Mesenchymal stem cell (in vitro differentiated cells and primary cell): Measurements from ENCODE around the gene SCGB1A1.

ENCODE experiments used
- DNase-seq: peaks from one replicate; pipeline ENCODE4 v3.0.0-alpha.2; 2013
- H2AFZ ChIP-seq: one replicate; pipeline ENCODE4 v1.6.1; 2013; ENCODE audit warnings: low read depth, mild to moderate bottlenecking, control low read depth, inconsistent platforms, low read length, moderate library complexity
- H2AK5ac ChIP-seq: 2 replicates; pipeline ENCODE4 v1.6.1; 2013; ENCODE audit warnings: low read length, moderate library complexity, mild to moderate bottlenecking, inconsistent platforms; ENCODE audit not compliant: severe bottlenecking
- H2BK120ac ChIP-seq: one replicate; pipeline ENCODE4 v1.6.1; 2013; ENCODE audit warnings: low read depth, mild to moderate bottlenecking, inconsistent platforms, low read length, moderate library complexity
- H2BK12ac ChIP-seq, 2 experiments: one replicate each; pipeline ENCODE4 v1.6.1; 2013; ENCODE audit warnings: inconsistent platforms in 2 of 2, low read length in 2 of 2, mild to moderate bottlenecking in 2 of 2, moderate library complexity in 2 of 2, control low read depth in 1 of 2
- H2BK15ac ChIP-seq: one replicate; pipeline ENCODE4 v1.6.1; 2013; ENCODE audit warnings: mild to moderate bottlenecking, low read depth, inconsistent platforms; ENCODE audit not compliant: poor library complexity, severe bottlenecking
- H2BK5ac ChIP-seq: 2 replicates; pipeline ENCODE4 v1.6.1; 2013; ENCODE audit warnings: low read depth, mild to moderate bottlenecking, low read length, control low read depth, inconsistent platforms; ENCODE audit not compliant: poor library complexity, severe bottlenecking
- H3K14ac ChIP-seq, 2 experiments: one replicate each; pipeline ENCODE4 v1.6.1; 2013; ENCODE audit warnings: inconsistent platforms in 2 of 2, low read length in 2 of 2, control low read depth in 1 of 2, mild to moderate bottlenecking in 1 of 2, moderate library complexity in 1 of 2
- H3K18ac ChIP-seq, 2 experiments: one replicate each; pipeline ENCODE4 v1.6.1; 2013; ENCODE audit warnings: inconsistent platforms in 2 of 2, low read length in 2 of 2, control low read depth in 1 of 2, low read depth in 1 of 2, mild to moderate bottlenecking in 1 of 2
- H3K23ac ChIP-seq, 2 experiments: one replicate each; pipeline ENCODE4 v1.6.1; 2013; ENCODE audit warnings: inconsistent platforms in 2 of 2, low read length in 2 of 2, mild to moderate bottlenecking in 2 of 2, moderate library complexity in 2 of 2, control low read depth in 1 of 2
- H3K27ac ChIP-seq: 2 replicates; pipeline ENCODE4 v1.5.1; 2013; ENCODE audit warnings: mild to moderate bottlenecking, moderate library complexity, low read length, control low read depth, inconsistent platforms; ENCODE audit not compliant: poor library complexity, severe bottlenecking
- H3K27me3 ChIP-seq, 2 experiments: 2 replicates each; pipeline versions ENCODE4 v1.6.1 to v1.7.0; 2013; ENCODE audit warnings: low read length in 2 of 2, mild to moderate bottlenecking in 2 of 2, moderate library complexity in 2 of 2, control low read depth in 1 of 2, inconsistent platforms in 1 of 2; ENCODE audit not compliant: control insufficient read depth in 1 of 2, insufficient read depth in 1 of 2
- H3K36me3 ChIP-seq, 2 experiments: 2 replicates each; pipeline versions ENCODE4 v1.6.1 to v1.7.0; 2013; ENCODE audit warnings: low read length in 2 of 2, control low read depth in 1 of 2, inconsistent platforms in 1 of 2, low read depth in 1 of 2, mild to moderate bottlenecking in 1 of 2; ENCODE audit not compliant: insufficient read depth in 2 of 2, control insufficient read depth in 1 of 2
- H3K4ac ChIP-seq, 2 experiments: one replicate each; pipeline ENCODE4 v1.6.1; 2013; ENCODE audit warnings: inconsistent platforms in 2 of 2, low read length in 2 of 2, mild to moderate bottlenecking in 2 of 2, moderate library complexity in 2 of 2, control low read depth in 1 of 2, low read depth in 1 of 2
- H3K4me1 ChIP-seq: 2 replicates; pipeline ENCODE4 v1.6.1; 2013; ENCODE audit warnings: low read depth, low read length, control low read depth; ENCODE audit not compliant: control insufficient read depth, insufficient read depth
- H3K4me2 ChIP-seq: 2 replicates; pipeline ENCODE4 v1.6.1; 2013; ENCODE audit warnings: low read length, mild to moderate bottlenecking, inconsistent platforms; ENCODE audit not compliant: poor library complexity, severe bottlenecking
- H3K4me3 ChIP-seq, 2 experiments: 2 replicates each; pipeline versions ENCODE4 v1.5.1 to v1.7.0; 2013; ENCODE audit warnings: low read length in 2 of 2, mild to moderate bottlenecking in 2 of 2, control low read depth in 1 of 2, low read depth in 1 of 2; ENCODE audit not compliant: insufficient read depth in 1 of 2
- H3K79me1 ChIP-seq: replicated peaks from 2 replicates; pipeline ENCODE4 v1.6.1; 2013; ENCODE audit warnings: mild to moderate bottlenecking, control low read depth, low read length, inconsistent platforms; ENCODE audit not compliant: poor library complexity, severe bottlenecking
- H3K9ac ChIP-seq: 2 replicates; pipeline ENCODE4 v1.7.0; 2013; ENCODE audit warnings: mild to moderate bottlenecking, low read length, moderate library complexity
- H3K9me3 ChIP-seq: 2 replicates; pipeline ENCODE4 v1.7.0; 2013; ENCODE audit warnings: mild to moderate bottlenecking, low read length; ENCODE audit not compliant: control insufficient read depth
- H4K8ac ChIP-seq: one replicate; pipeline ENCODE4 v1.6.1; 2013; ENCODE audit warnings: inconsistent platforms, mild to moderate bottlenecking, low read length, moderate library complexity
- H4K91ac ChIP-seq: one replicate; pipeline ENCODE4 v1.6.1; 2013; ENCODE audit warnings: mild to moderate bottlenecking, low read length, inconsistent platforms
- WGBS: methylation state at CpG from one replicate; pipeline ENCODE4 v1.1.7; 2013; ENCODE audit warnings: mixed read lengths; 5-methylcytosine and 5-hydroxymethylcytosine counted together

Gene SCGB1A1

GRCh38 chr11:62433141-62433903 lies 14.5 kb downstream of the SCGB1A1 start:
- no peak overlapping the region for H2BK12ac ChIP-seq
- no peak overlapping the region for H2AFZ ChIP-seq
- H3K4ac ChIP-seq: no peak overlapping the region
- no peak overlapping the region for H3K23ac ChIP-seq
- peak overlapping the region; percentile 75 for H2BK5ac ChIP-seq
- peaks cover 4% of the 10 kb centered on the region for H3K79me1 ChIP-seq
- no peak overlapping the region for H2BK120ac ChIP-seq
- H3K4me2 ChIP-seq: no peak overlapping the region
- no peak overlapping the region for H4K91ac ChIP-seq
- H3K9me3 ChIP-seq: no peaks in the 10 kb centered on the region
- no peak overlapping the region for H2BK15ac ChIP-seq
- H3K4me1 ChIP-seq: peaks cover 26% of the 10 kb centered on the region
- H3K27ac ChIP-seq: peak overlapping the region; percentile 93
- H3K18ac ChIP-seq: no peak overlapping the region
- no peaks in the 10 kb centered on the region for H3K27me3 ChIP-seq
- H3K14ac ChIP-seq: no peak overlapping the region
- H3K36me3 ChIP-seq: peaks cover 0 to 2% of the 10 kb centered on the region in 2 experiments
- peak overlapping the region; percentile 86 for H2AK5ac ChIP-seq
- H3K4me3 ChIP-seq: no peak overlapping the region
- WGBS: 74% methylated on average over 13 of the region's 16 CpGs
- H4K8ac ChIP-seq: no peak overlapping the region
- DNase-seq: no peak
- H3K9ac ChIP-seq: no peak overlapping the region

- Histone ChIP-seq H3K18ac (no peak overlapping the region), H3K27me3 (no peaks in the 10 kb centered on the region), H3K4me3 (no peak overlapping the region), H4K8ac (no peak overlapping the region), H3K4ac (no peak overlapping the region), H3K9ac (no peak overlapping the region), H3K23ac (no peak overlapping the region), H3K27ac (peak overlapping the region; percentile 93), H3K79me1 (peaks cover 4% of the 10 kb centered on the region), H3K4me2 (no peak overlapping the region), H3K14ac (no peak overlapping the region), H2BK12ac (no peak overlapping the region), H4K91ac (no peak overlapping the region), H3K36me3 (peaks cover 0 to 2% of the 10 kb centered on the region in 2 experiments), H2BK5ac (no peak overlapping the region), H2BK15ac (no peak overlapping the region), H2AK5ac (peak overlapping the region; percentile 99), H2BK120ac (no peak overlapping the region), H2AFZ (no peak overlapping the region), H3K4me1 (peaks cover 22% of the 10 kb centered on the region), H3K9me3 (no peaks in the 10 kb centered on the region)
- no peak for DNase-seq
- WGBS: 79% methylated on average over 5 of the region's 6 CpGs
These were observed 15.1 kb downstream of the SCGB1A1 start for GRCh38 chr11:62433904-62434276.

- no peak overlapping the region for H3K4me2 ChIP-seq
- no peak overlapping the region for H3K4me3 ChIP-seq
- H3K9me3 ChIP-seq: no peaks in the 10 kb centered on the region
- no peak for DNase-seq
- no peak overlapping the region for H2BK15ac ChIP-seq
- H4K91ac ChIP-seq: no peak overlapping the region
- H3K27me3 ChIP-seq: no peaks in the 10 kb centered on the region
- H3K23ac ChIP-seq: no peak overlapping the region
- no peaks in the 10 kb centered on the region for H3K79me1 ChIP-seq
- 91% methylated on average over 4 of the region's 5 CpGs for WGBS
- peak overlapping the region; percentile 1 for H2AK5ac ChIP-seq
- H3K36me3 ChIP-seq: peaks cover 0 to 2% of the 10 kb centered on the region in 2 experiments
- no peak overlapping the region for H3K9ac ChIP-seq
- H3K14ac ChIP-seq: no peak overlapping the region
- no peak overlapping the region for H2BK12ac ChIP-seq
- H4K8ac ChIP-seq: no peak overlapping the region
- H3K4me1 ChIP-seq: peaks cover 21% of the 10 kb centered on the region
- H2BK120ac ChIP-seq: no peak overlapping the region
- no peak overlapping the region for H3K18ac ChIP-seq
- H3K27ac ChIP-seq: no peak overlapping the region
- H3K4ac ChIP-seq: peak overlapping the region in 1 of 2 experiments; percentile 6
- H2AFZ ChIP-seq: no peak overlapping the region
- H2BK5ac ChIP-seq: no peak overlapping the region
These were observed 17.2 kb downstream of the SCGB1A1 start for GRCh38 chr11:62435846-62436660.

- Histone ChIP-seq H3K9me3 (no peaks in the 10 kb centered on the region), H3K18ac (no peak overlapping the region), H3K4me1 (peaks cover 18% of the 10 kb centered on the region), H3K4me3 (no peak overlapping the region), H3K36me3 (peaks cover 0 to 2% of the 10 kb centered on the region in 2 experiments), H2BK120ac (no peak overlapping the region), H2AFZ (no peak overlapping the region), H3K79me1 (no peaks in the 10 kb centered on the region), H3K14ac (no peak overlapping the region), H2BK12ac (no peak overlapping the region), H4K91ac (no peak overlapping the region), H3K9ac (no peak overlapping the region), H2AK5ac (no peak overlapping the region), H3K4ac (no peak overlapping the region), H3K23ac (no peak overlapping the region), H3K4me2 (no peak overlapping the region), H2BK5ac (no peak overlapping the region), H2BK15ac (no peak overlapping the region), H4K8ac (no peak overlapping the region), H3K27ac (no peak overlapping the region), H3K27me3 (no peaks in the 10 kb centered on the region)
- DNase-seq: no peak
- no CpG with 5 or more reads among the region's 1 CpG for whole genome bisulfite sequencing
These were observed 18.8 kb downstream of the SCGB1A1 start for GRCh38 chr11:62437616-62438015.
